K562 (cell line): Measurements from ENCODE around the gene NCAPD2. TPM values are rescaled to one million over a fixed set of nuclear protein-coding genes. Genes with fewer than 3 reads are reported as not detected.

Source experiments
- ARID2 ChIP-seq: fragments of 450-650 bp; IDR thresholded peaks from 2 replicates; pipeline ENCODE4 v1.6.1; 2017; ENCODE audit warnings: antibody characterized with exemption, mild to moderate bottlenecking
- BMI1 ChIP-seq: fragments of 150-350 bp; IDR thresholded peaks from 2 replicates; pipeline ENCODE4 v1.6.1; 2014; ENCODE audit warnings: low read length
- E2F6 ChIP-seq, 2 experiments: IDR thresholded peaks; 2 replicates each; pipeline ENCODE4 v1.6.1; 2011; ENCODE audit warnings: borderline replicate concordance in 1 of 2, control low read depth in 1 of 2, low read depth in 1 of 2, low read length in 1 of 2, mild to moderate bottlenecking in 1 of 2, mixed read lengths in 1 of 2, moderate library complexity in 1 of 2; ENCODE audit not compliant: insufficient read depth in 1 of 2, insufficient read length in 1 of 2, poor library complexity in 1 of 2, severe bottlenecking in 1 of 2; ENCODE audit errors: extremely low read depth in 1 of 2
- EP400 ChIP-seq: fragments of 450-650 bp; IDR thresholded peaks from 2 replicates; pipeline ENCODE4 v1.6.1; 2017; ENCODE audit warnings: antibody characterized with exemption, mild to moderate bottlenecking, moderate library complexity
- ESRRB ChIP-seq: fragments of 250-450 bp; sonication (Bioruptor Pico); IDR thresholded peaks from 2 replicates; pipeline ENCODE4 v1.5.0; 2020; ENCODE audit warnings: mild to moderate bottlenecking, moderate library complexity, borderline replicate concordance
- FOXP1 ChIP-seq: sonication (generic); formaldehyde crosslinking; IDR thresholded peaks from 2 replicates; pipeline ENCODE4 v1.8.0; 2022; ENCODE audit warnings: mild to moderate bottlenecking, missing genetic modification reagents
- HCFC1 ChIP-seq: IDR thresholded peaks from 2 replicates; pipeline ENCODE4 v1.6.1; 2012; ENCODE audit warnings: low read depth, low read length, improper control_type of control experiment
- KAT8 ChIP-seq: fragments of 450-650 bp; IDR thresholded peaks from 2 replicates; pipeline ENCODE4 v1.6.1; 2016; ENCODE audit warnings: low read depth, mild to moderate bottlenecking
- MAFK ChIP-seq: IDR thresholded peaks from 2 replicates; pipeline ENCODE4 v1.6.1; 2011; ENCODE audit warnings: low read length, improper control_type of control experiment
- OTX1 ChIP-seq: fragments of 450-650 bp; formaldehyde crosslinking; IDR thresholded peaks from 2 replicates; pipeline ENCODE4 v1.4.0; 2022; ENCODE audit warnings: mild to moderate bottlenecking
- RB1 ChIP-seq: fragments of 450-650 bp; IDR thresholded peaks from 2 replicates; pipeline ENCODE4 v1.6.1; 2017; ENCODE audit warnings: low read depth, mild to moderate bottlenecking
- RBBP5 ChIP-seq: fragments of 200-600 bp; sonication (generic); IDR thresholded peaks from 2 replicates; pipeline ENCODE4 v1.6.1; 2012; ENCODE audit warnings: borderline replicate concordance, mild to moderate bottlenecking, low read length, control low read depth, inconsistent platforms; ENCODE audit not compliant: insufficient read depth, poor library complexity, severe bottlenecking
- RBM14 ChIP-seq: fragments of 200-400 bp; formaldehyde crosslinking; IDR thresholded peaks from 2 replicates; pipeline ENCODE4 v1.6.1; 2018; ENCODE audit warnings: low read depth, mild to moderate bottlenecking, low read length, moderate library complexity, borderline replicate concordance; ENCODE audit not compliant: insufficient read depth
- RBM34 ChIP-seq: fragments of 200-400 bp; formaldehyde crosslinking; IDR thresholded peaks from 2 replicates; pipeline ENCODE4 v1.6.1; 2018; ENCODE audit warnings: low read length, borderline replicate concordance; ENCODE audit not compliant: insufficient read depth
- SMARCA4 ChIP-seq: fragments of 450-650 bp; IDR thresholded peaks from 2 replicates; pipeline ENCODE4 v1.6.1; 2016
- SP1 ChIP-seq: sonication (generic); formaldehyde crosslinking; IDR thresholded peaks from 2 replicates; pipeline ENCODE4 v1.8.1; 2022; ENCODE audit warnings: mild to moderate bottlenecking, missing genetic modification reagents
- TAF9B ChIP-seq: fragments of 450-650 bp; IDR thresholded peaks from 2 replicates; pipeline ENCODE4 v1.6.1; 2018; ENCODE audit warnings: mild to moderate bottlenecking; ENCODE audit not compliant: partially characterized antibody
- TCF15 ChIP-seq: fragments of 250-450 bp; sonication (Bioruptor Pico); IDR thresholded peaks from 2 replicates; pipeline ENCODE4 v1.8.0; 2022; ENCODE audit warnings: moderate library complexity, mild to moderate bottlenecking, inconsistent platforms
- TCFL5 ChIP-seq: fragments of 250-450 bp; sonication (Bioruptor Pico); conservative IDR thresholded peaks from 2 replicates; pipeline ENCODE4 v1.6.1; 2021; ENCODE audit warnings: mild to moderate bottlenecking, moderate library complexity, matching md5 sums
- TGIF2 ChIP-seq: sonication (generic); formaldehyde crosslinking; IDR thresholded peaks from 2 replicates; pipeline ENCODE4 v1.8.1; 2022; ENCODE audit warnings: mild to moderate bottlenecking, missing genetic modification reagents, moderate library complexity
- ZFP36 ChIP-seq: fragments of 150-350 bp; IDR thresholded peaks from 2 replicates; pipeline ENCODE4 v1.6.1; 2018; ENCODE audit warnings: low read length, low read depth; ENCODE audit not compliant: partially characterized antibody
- ZNF140 ChIP-seq: fragments of 250-450 bp; sonication (Bioruptor Pico); IDR thresholded peaks from 2 replicates; pipeline ENCODE4 v1.8.0; 2021; ENCODE audit warnings: moderate library complexity, mild to moderate bottlenecking, inconsistent platforms
- ZNF212 ChIP-seq: fragments of 450-650 bp; formaldehyde crosslinking; IDR thresholded peaks from 2 replicates; pipeline ENCODE4 v1.4.0; 2020; ENCODE audit warnings: mild to moderate bottlenecking
- ZNF217 ChIP-seq: sonication (generic); formaldehyde crosslinking; IDR thresholded peaks from 2 replicates; pipeline ENCODE4 v1.8.0; 2022; ENCODE audit warnings: mild to moderate bottlenecking, missing genetic modification reagents
- ZNF3 ChIP-seq: fragments of 250-450 bp; sonication (Bioruptor Pico); IDR thresholded peaks from 2 replicates; pipeline ENCODE4 v1.5.0; 2021; ENCODE audit warnings: mild to moderate bottlenecking, moderate library complexity
- ZNF57 ChIP-seq: fragments of 450-650 bp; formaldehyde crosslinking; IDR thresholded peaks from 2 replicates; pipeline ENCODE4 v1.4.0; 2020; ENCODE audit warnings: mild to moderate bottlenecking, moderate library complexity
- polyA plus RNA-seq, 8 experiments: library from polyadenylated mRNA; depleted of rRNA in 4 of 8; stranded (reverse) in 5 of 8; unstranded in 3 of 8; fragments of >200 nt; fragmentation: Nextera tagmentation in 2 of 8; fragmentation: Illumina TruSeq in 1 of 8; extraction: Ambion mirVana in 2 of 8; extraction: Trizol in 1 of 8; gene quantifications; 2 replicates each; pipeline versions ENCODE4 v1.2.1 to v1.2.3, GENCODE V29; 2011 to 2014; ENCODE audit warnings: inconsistent platforms in 1 of 8, missing spikeins in 1 of 8
- total RNA-seq, 7 experiments: library from RNA; depleted of rRNA in 6 of 7; stranded (reverse); fragments of >200 nt in 6 of 7; fragmentation: Illumina TruSeq in 2 of 7; extraction: Trizol in 2 of 7; gene quantifications; 2 replicates each; pipeline versions ENCODE4 v1.2.1 to v1.2.3, GENCODE V29; 2011 to 2021; ENCODE audit warnings: low replicate concordance in 1 of 7
- TF ChIP-seq, protein P1 (sequence below), 2 experiments: fragments of 250-450 bp in 1 of 2; fragments of 450-650 bp in 1 of 2; sonication (Bioruptor Pico) in 1 of 2; IDR thresholded peaks; 2 replicates each; pipeline versions ENCODE4 v1.6.1 to v1.8.0; 2016 to 2021; ENCODE audit warnings: mild to moderate bottlenecking in 2 of 2, moderate library complexity in 2 of 2, missing compliant biosample characterization in 1 of 2, missing genetic modification characterization in 1 of 2

NCAPD2 gene
- total and polyA plus RNA-seq, 9 of the 15 experiments (the other 6 are each of a cell fraction or from before 2014, with no cell fraction given) = 16.9 to 93.7 (median 68.3) TPM

DNA sequence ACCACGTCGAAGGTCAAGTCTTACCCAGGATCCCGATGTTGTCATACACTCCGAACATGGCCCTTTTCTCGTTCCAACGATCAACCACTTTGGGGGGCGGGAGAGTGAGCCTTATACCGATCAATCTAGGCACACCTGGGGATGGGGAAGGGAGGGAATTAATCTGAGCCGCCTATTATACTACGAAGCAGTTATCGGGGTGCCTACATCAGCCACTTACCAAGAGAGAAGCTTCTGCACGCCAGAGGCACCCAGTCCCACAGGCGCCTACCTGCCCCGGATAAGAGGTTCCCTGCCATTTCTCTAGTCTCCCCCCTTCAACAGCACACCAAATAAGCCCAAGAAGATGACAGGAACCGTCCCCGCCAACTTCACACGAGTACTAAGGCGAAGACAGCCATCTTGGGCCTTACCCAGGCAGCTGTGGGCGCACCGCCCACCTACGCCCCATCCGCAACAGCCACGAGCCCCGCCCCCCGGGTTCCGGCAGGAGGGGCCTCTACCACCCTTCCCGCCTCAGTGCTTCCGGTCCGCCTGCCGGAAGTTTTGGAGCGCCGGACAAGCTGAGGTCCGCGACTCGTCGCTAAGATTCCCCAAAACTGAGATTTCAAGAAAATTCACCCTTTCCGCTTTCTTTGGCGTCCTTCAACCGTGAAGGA lies 935 bp upstream of the NCAPD2 start, which contains the start of gene MRPL51 (continued):
- TF ChIP-seq SMARCA4 (no peak), ZFP36 (no peak), MAFK (no peak), RB1 (peak; percentile 46; the same call in 1 of the 2 replicates), ZNF57 (no peak), RBM34 (no peak), ZNF217 (CRISPR knock-in tag) (no peak), FOXP1 (CRISPR knock-in tag) (peak; percentile 41; the same call in 1 of the 2 replicates), ZNF3 (CRISPR knock-in tag) (no peak), HCFC1 (peak; percentile 67; the same call in 1 of the 2 replicates), TAF9B (peak; percentile 72), ARID2 (no peak), ESRRB (CRISPR knock-in tag) (no peak), E2F6 (IDR thresholded peaks at IDR 0.05; ENCODE audit: borderline replicate concordance in 1 of 2, extremely low read depth in 1 of 2, insufficient read depth in 1 of 2, insufficient read length in 1 of 2, low read depth in 1 of 2, low read length in 1 of 2, poor library complexity in 1 of 2, severe bottlenecking in 1 of 2) (peak in 1 of 2 experiments; percentile 64), EP400 (no peak; the same call in 1 of the 2 replicates), TCFL5 (CRISPR knock-in tag) (no peak), BMI1 (no peak), ZNF212 (CRISPR knock-in tag) (no peak), TCF15 (CRISPR knock-in tag) (no peak), RBM14 (no peak), ZNF140 (no peak), RBBP5 (peak; percentile 1), SP1 (peak; percentile 74), OTX1 (no peak), TGIF2 (no peak), KAT8 (no peak)
- TF ChIP-seq, protein P1, sequence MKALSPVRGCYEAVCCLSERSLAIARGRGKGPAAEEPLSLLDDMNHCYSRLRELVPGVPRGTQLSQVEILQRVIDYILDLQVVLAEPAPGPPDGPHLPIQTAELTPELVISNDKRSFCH (CRISPR knock-in tag; IDR thresholded peaks at IDR 0.05) = no peak
- TF ChIP-seq, protein P1 (tag; IDR thresholded peaks at IDR 0.05) = no peak
